GM11168 (cell line): Measurements from ENCODE around the gene TPST1.
"Not testable (repeated sequence)": the region's sequence is repeated elsewhere in the genome, so short reads cannot be mapped to it uniquely, and the experiment has no call there.

Experiments
- in situ Hi-C: fragments of 300-500 bp; cut with MboI; formaldehyde crosslinking; loops from one replicate; pipeline ENCODE4 v1.12.0; 2022; ENCODE audit warnings: low sequenced_read_pairs; ENCODE audit not compliant: unreplicated experiment

Gene TPST1

GRCh38 chr7:66186991-66187390 is 18.1 kb upstream of the TPST1 start:
- in situ Hi-C loops, result no loop called here

- in situ Hi-C loops, result no loop called here
These were observed 17.2 kb upstream of the TPST1 start for GRCh38 chr7:66187905-66188304.

GRCh38 chr7:66188645-66189044 is 16.5 kb upstream of the TPST1 start:
- in situ Hi-C loops, result no loop called here

GRCh38 chr7:66189695-66190503 is 15.2 kb upstream of the TPST1 start:
- in situ Hi-C loops, result no loop called here

GRCh38 chr7:66190504-66190857 is 14.7 kb upstream of the TPST1 start:
- in situ Hi-C loops, result no loop called here

- in situ Hi-C loops, result no loop called here
These were observed 11.9 kb upstream of the TPST1 start for GRCh38 chr7:66193146-66193725.

GRCh38 chr7:66198469-66198868 is 6.7 kb upstream of the TPST1 start:
- in situ Hi-C loops, result no loop called here

GRCh38 chr7:66198956-66199355 is 6.2 kb upstream of the TPST1 start:
- in situ Hi-C loops, result no loop called here

- in situ Hi-C loops, result no loop called here
These were observed 2.7 kb upstream of the TPST1 start for GRCh38 chr7:66202441-66202840.

- in situ Hi-C loops, result no loop called here
These were observed 582 bp downstream of the TPST1 start for GRCh38 chr7:66205741-66206090.

- in situ Hi-C loops, result no loop called here
These were observed 1.2 kb downstream of the TPST1 start for GRCh38 chr7:66206119-66206933.

GRCh38 chr7:66206934-66207240 is 1.8 kb downstream of the TPST1 start:
- in situ Hi-C loops, result no loop called here

GRCh38 chr7:66207540-66207939 is 2.4 kb downstream of the TPST1 start:
- in situ Hi-C loops, result no loop called here

GRCh38 chr7:66211429-66211828 is 6.3 kb downstream of the TPST1 start:
- in situ Hi-C loops, result no loop called here

GRCh38 chr7:66213637-66214036 is 8.5 kb downstream of the TPST1 start:
- in situ Hi-C loops, result no loop called here

- in situ Hi-C loops, result no loop called here
These were observed 11.6 kb downstream of the TPST1 start for GRCh38 chr7:66216687-66217086.

GRCh38 chr7:66219805-66220204 is 14.7 kb downstream of the TPST1 start:
- in situ Hi-C loops, result no loop called here

GRCh38 chr7:66221442-66221841 is 16.3 kb downstream of the TPST1 start:
- in situ Hi-C loops, result no loop called here

- in situ Hi-C loops, result no loop called here
These were observed 22.7 kb downstream of the TPST1 start for GRCh38 chr7:66227808-66228207.

- in situ Hi-C loops, result not testable (repeated sequence)
These were observed 26.4 kb downstream of the TPST1 start for GRCh38 chr7:66231326-66232216.

- in situ Hi-C loops, result no loop called here
These were observed 28.5 kb downstream of the TPST1 start for GRCh38 chr7:66233638-66234037.
